SK-N-SH (cell line): ENCODE measurements around the gene ITGB8.
A peak's percentile ranks its signal among the peaks of the same experiment; 100 is the strongest.

Experiments used
- ELF1 ChIP-seq: IDR thresholded peaks from 2 replicates; pipeline ENCODE4 v1.4.0; 2012
- FOXM1 ChIP-seq: IDR thresholded peaks from 2 replicates; pipeline ENCODE4 v1.4.0; 2012; ENCODE audit warnings: low read depth, mild to moderate bottlenecking
- JUND ChIP-seq: IDR thresholded peaks from 2 replicates; pipeline ENCODE4 v1.4.0; 2012
- RAD21 ChIP-seq: IDR thresholded peaks from 2 replicates; pipeline ENCODE4 v1.6.1; 2012; ENCODE audit warnings: mild to moderate bottlenecking, low read length
- RFX5 ChIP-seq: IDR thresholded peaks from 2 replicates; pipeline ENCODE4 v1.6.1; 2012; ENCODE audit warnings: mild to moderate bottlenecking, improper control_type of control experiment, low read length
- TF ChIP-seq, protein P1 (sequence below): fragments of 200-600 bp; sonication (generic); IDR thresholded peaks from 2 replicates; pipeline ENCODE4 v1.6.1; 2017; ENCODE audit warnings: antibody characterized with exemption, mild to moderate bottlenecking, moderate library complexity
- TF ChIP-seq, protein P2 (sequence below): IDR thresholded peaks from 2 replicates; pipeline ENCODE4 v1.4.0; 2012; ENCODE audit warnings: low read depth

DNA sequence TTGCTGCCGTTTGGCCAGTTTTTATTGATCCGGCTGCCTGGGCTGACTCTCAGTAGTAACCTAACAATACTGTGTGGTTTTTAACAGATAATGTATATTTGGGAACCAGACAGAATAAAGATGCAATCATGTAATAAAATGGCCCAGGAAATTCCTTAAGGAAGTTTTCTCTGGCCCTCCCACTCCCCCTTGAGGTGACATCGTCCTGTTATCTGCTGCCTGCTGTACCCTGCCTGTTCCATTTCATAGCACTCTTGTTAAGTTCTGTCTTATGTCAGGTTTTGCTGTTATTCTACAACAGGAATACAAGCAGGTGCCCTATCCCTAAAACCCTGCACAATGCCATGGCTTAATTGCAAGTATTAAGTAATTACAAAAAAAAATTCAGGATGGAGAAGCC lies 12.5 kb downstream of the ITGB8 start:
- TF ChIP-seq JUND (no peak), ELF1 (no peak), RAD21 (peak; percentile 30; the same call in 1 of the 2 replicates), RFX5 (no peak), FOXM1 (no peak)
- TF ChIP-seq, protein P1, sequence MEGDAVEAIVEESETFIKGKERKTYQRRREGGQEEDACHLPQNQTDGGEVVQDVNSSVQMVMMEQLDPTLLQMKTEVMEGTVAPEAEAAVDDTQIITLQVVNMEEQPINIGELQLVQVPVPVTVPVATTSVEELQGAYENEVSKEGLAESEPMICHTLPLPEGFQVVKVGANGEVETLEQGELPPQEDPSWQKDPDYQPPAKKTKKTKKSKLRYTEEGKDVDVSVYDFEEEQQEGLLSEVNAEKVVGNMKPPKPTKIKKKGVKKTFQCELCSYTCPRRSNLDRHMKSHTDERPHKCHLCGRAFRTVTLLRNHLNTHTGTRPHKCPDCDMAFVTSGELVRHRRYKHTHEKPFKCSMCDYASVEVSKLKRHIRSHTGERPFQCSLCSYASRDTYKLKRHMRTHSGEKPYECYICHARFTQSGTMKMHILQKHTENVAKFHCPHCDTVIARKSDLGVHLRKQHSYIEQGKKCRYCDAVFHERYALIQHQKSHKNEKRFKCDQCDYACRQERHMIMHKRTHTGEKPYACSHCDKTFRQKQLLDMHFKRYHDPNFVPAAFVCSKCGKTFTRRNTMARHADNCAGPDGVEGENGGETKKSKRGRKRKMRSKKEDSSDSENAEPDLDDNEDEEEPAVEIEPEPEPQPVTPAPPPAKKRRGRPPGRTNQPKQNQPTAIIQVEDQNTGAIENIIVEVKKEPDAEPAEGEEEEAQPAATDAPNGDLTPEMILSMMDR = peak; percentile 44; the same call in 1 of the 2 replicates
- TF ChIP-seq, protein P2, sequence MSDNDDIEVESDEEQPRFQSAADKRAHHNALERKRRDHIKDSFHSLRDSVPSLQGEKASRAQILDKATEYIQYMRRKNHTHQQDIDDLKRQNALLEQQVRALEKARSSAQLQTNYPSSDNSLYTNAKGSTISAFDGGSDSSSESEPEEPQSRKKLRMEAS = no peak
